RWPE2 (cell line): Measurements from ENCODE around the gene GRID2.

Experiments used
- ATAC-seq: fragments of 200-7000 bp; cut with Tn5 transposase; 3 replicates; pipeline ENCODE4 v1.9.1; 2021; ENCODE audit warnings: low read depth
- DNase-seq: peaks from one replicate; pipeline ENCODE4 v3.0.0-alpha.2; 2020; ENCODE audit warnings: low spot score
- H3K27ac ChIP-seq: fragments of 450-650 bp; 2 replicates; pipeline ENCODE4 v1.5.1; 2017; ENCODE audit warnings: mild to moderate bottlenecking; ENCODE audit not compliant: poor library complexity, severe bottlenecking
- H3K27me3 ChIP-seq: fragments of 250-450 bp; sonication (Bioruptor Pico); 2 replicates; pipeline ENCODE4 v1.5.1; 2021; ENCODE audit warnings: mild to moderate bottlenecking, moderate library complexity; ENCODE audit not compliant: insufficient read depth, poor library complexity, severe bottlenecking
- H3K36me3 ChIP-seq: fragments of 250-450 bp; sonication (Bioruptor Pico); 2 replicates; pipeline ENCODE4 v1.5.1; 2020; ENCODE audit warnings: low read depth, mild to moderate bottlenecking, moderate library complexity
- H3K4me1 ChIP-seq: fragments of 250-450 bp; sonication (Bioruptor Pico); 2 replicates; pipeline ENCODE4 v1.5.1; 2021; ENCODE audit warnings: mild to moderate bottlenecking, moderate library complexity; ENCODE audit not compliant: insufficient read depth, poor library complexity, severe bottlenecking
- H3K4me3 ChIP-seq: fragments of 250-450 bp; sonication (Bioruptor Pico); 2 replicates; pipeline ENCODE4 v1.5.1; 2021; ENCODE audit warnings: mild to moderate bottlenecking, moderate library complexity; ENCODE audit not compliant: severe bottlenecking
- H3K9me3 ChIP-seq: fragments of 250-450 bp; sonication (Bioruptor Pico); 2 replicates; pipeline ENCODE4 v1.5.1; 2021; ENCODE audit warnings: mild to moderate bottlenecking, moderate library complexity; ENCODE audit not compliant: severe bottlenecking
- CTCF ChIP-seq: fragments of 450-650 bp; IDR thresholded peaks from one replicate; pipeline ENCODE4 v1.5.1; 2017; ENCODE audit warnings: mild to moderate bottlenecking, moderate library complexity; ENCODE audit not compliant: poor library complexity, severe bottlenecking

GRID2 gene

DNA sequence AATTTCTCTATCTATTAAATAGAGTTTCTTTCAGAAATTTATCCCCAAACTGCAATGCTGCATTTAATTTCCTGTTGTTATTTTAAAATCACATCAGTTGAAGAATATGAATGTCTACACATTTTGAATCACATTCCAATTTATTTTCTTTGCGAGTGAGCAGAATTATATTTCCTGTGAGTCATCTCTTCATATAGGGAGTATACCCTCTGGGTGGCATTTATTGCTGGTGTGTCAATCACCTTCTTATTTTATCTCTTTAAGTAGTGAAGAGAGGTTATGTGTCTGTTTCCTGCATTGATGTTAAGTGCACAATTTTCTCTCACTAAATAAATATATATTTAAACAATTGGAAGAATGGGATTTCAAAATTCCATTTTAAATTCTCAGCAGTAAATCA is 1013.8 kb downstream of the GRID2 start:
- Histone ChIP-seq H3K36me3 (no peaks in the 10 kb centered on the region), H3K27ac (peak overlapping the region; percentile 61), H3K27me3 (no peaks in the 10 kb centered on the region), H3K4me1 (peaks cover 20% of the 10 kb centered on the region), H3K9me3 (no peaks in the 10 kb centered on the region), H3K4me3 (no peak overlapping the region)
- ATAC-seq (peak; percentile 90), DNase-seq (no peak)
- TF ChIP-seq CTCF, result no peak

DNA sequence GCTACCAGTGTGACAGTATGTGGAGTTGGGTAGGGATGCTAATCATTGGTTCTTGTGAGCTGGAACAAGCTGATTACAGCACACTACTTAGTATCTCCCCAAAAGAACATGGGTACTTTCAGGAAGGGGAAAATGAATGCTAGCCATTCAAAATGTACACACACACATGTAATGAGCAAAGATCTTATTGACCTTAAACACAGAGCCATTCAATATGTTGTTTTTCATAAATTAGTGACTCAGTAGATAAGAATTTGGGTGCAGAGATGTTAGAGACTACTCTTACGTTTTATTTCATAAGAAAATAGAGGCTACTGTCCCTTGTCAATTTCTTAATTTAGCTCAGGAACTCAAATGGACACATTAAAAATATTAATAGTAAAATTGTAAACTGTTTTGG is 1015.3 kb downstream of the GRID2 start:
- H3K27ac ChIP-seq, result no peak overlapping the region
- ATAC-seq, result no peak
- H3K4me1 ChIP-seq, result peaks cover 20% of the 10 kb centered on the region
- H3K27me3 ChIP-seq, result no peaks in the 10 kb centered on the region
- no peak for TF ChIP-seq CTCF
- no peaks in the 10 kb centered on the region for H3K9me3 ChIP-seq
- no peak for DNase-seq
- no peaks in the 10 kb centered on the region for H3K36me3 ChIP-seq
- no peak overlapping the region for H3K4me3 ChIP-seq

DNA sequence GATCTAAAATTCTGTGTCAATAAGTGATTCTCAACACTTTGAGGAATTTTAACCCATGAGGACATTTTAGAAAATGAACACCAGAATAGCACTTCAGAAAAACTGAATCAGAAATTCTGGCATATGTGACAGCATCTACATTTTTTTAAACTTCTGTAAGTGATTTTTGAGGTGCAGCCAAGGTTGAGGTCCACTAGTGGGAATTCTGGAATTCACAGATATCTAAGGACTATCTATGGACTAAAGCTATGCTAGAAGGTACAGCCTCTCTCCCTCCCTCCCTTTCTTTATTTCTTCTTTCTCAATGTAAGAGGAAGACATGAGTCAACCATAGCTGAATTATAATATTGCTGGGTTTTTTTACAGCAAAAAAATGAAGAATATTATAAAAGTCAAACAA is 1016.6 kb downstream of the GRID2 start:
- peaks cover 20% of the 10 kb centered on the region for H3K4me1 ChIP-seq

GRCh38 chr4:93327346-93327745 is 1023.6 kb downstream of the GRID2 start:
- no peaks in the 10 kb centered on the region for H3K27me3 ChIP-seq
- TF ChIP-seq CTCF, result no peak
- H3K4me3 ChIP-seq, result no peak overlapping the region
- H3K27ac ChIP-seq, result no peak overlapping the region
- no peak for DNase-seq
- no peak for ATAC-seq
- no peaks in the 10 kb centered on the region for H3K36me3 ChIP-seq
- no peaks in the 10 kb centered on the region for H3K9me3 ChIP-seq
- no peaks in the 10 kb centered on the region for H3K4me1 ChIP-seq

More for the DNA sequence above, 1016.6 kb downstream of the GRID2 start:
- H3K9me3 ChIP-seq, result no peaks in the 10 kb centered on the region
- H3K36me3 ChIP-seq, result no peaks in the 10 kb centered on the region
- ATAC-seq (no peak), DNase-seq (no peak)
- H3K4me3 ChIP-seq, result no peak overlapping the region
- no peak for TF ChIP-seq CTCF
- no peak overlapping the region for H3K27ac ChIP-seq
- no peaks in the 10 kb centered on the region for H3K27me3 ChIP-seq

- Histone ChIP-seq H3K4me3 (no peak overlapping the region), H3K9me3 (no peaks in the 10 kb centered on the region), H3K4me1 (no peaks in the 10 kb centered on the region), H3K27ac (no peak overlapping the region), H3K27me3 (no peaks in the 10 kb centered on the region), H3K36me3 (no peaks in the 10 kb centered on the region)
- DNase-seq (no peak), ATAC-seq (no peak)
- no peak for TF ChIP-seq CTCF
Measured at GRCh38 chr4:93334003-93334402, 1030.2 kb downstream of the GRID2 start.
